HG03469 (cell line): ENCODE data around the gene GRK5.

ENCODE experiments used
- ATAC-seq: cut with Tn5 transposase; IDR thresholded peaks from one replicate; pipeline ENCODE4 v1.9.1; 2021; ENCODE audit warnings: mild to moderate bottlenecking, moderate library complexity, moderate number of reproducible peaks; ENCODE audit not compliant: unreplicated experiment

Gene GRK5

GRCh38 chr10:119357412-119358151 is 150.2 kb downstream of the GRK5 start:
- ATAC-seq = no peak

GRCh38 chr10:119358152-119358512 is 150.8 kb downstream of the GRK5 start:
- ATAC-seq = no peak

DNA sequence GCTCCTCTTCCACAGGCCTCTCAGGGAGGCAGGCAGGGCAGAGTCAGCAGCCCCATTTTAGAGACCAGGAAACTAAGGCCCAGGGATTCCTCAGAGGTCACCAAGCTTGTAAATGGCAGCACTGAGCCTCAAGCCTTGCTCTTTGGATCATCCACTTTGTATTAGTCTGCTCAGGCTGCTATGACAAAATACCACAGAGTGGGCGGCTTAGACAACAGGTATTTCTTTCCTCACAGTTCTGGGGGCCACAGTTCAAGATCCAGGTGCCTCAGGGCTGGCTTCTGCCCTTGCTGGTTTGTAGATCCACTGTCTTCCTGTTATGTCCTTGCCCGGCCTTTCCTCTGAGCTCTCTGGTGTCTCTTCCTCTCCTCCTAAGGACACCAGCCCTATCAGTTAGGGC is 151.2 kb downstream of the GRK5 start:
- no peak for ATAC-seq

GRCh38 chr10:119359025-119359424 is 151.7 kb downstream of the GRK5 start:
- ATAC-seq = no peak

GRCh38 chr10:119360181-119360921 is 153.0 kb downstream of the GRK5 start:
- ATAC-seq = no peak

- ATAC-seq = no peak
These were observed 153.7 kb downstream of the GRK5 start for GRCh38 chr10:119361037-119361436.

DNA sequence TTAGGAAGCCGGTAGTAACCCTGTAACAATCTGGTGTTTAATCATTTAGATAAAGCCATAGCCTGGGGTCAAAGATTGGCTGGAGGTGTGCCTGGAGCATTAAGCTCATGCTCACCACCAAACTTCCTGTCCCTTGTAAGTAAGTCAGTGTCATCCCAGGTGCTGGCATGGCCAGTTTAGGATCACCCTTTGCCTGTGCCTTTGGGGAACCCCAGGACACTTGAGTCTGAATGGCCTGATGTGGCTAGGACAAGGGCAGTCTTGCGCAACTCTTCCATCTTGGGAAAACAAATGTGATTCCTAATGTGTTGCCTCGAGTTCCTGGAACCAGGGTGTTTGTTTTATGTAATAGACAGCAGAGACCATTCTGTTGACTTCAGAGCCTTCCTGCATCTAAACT is 154.8 kb downstream of the GRK5 start:
- no peak for ATAC-seq

DNA sequence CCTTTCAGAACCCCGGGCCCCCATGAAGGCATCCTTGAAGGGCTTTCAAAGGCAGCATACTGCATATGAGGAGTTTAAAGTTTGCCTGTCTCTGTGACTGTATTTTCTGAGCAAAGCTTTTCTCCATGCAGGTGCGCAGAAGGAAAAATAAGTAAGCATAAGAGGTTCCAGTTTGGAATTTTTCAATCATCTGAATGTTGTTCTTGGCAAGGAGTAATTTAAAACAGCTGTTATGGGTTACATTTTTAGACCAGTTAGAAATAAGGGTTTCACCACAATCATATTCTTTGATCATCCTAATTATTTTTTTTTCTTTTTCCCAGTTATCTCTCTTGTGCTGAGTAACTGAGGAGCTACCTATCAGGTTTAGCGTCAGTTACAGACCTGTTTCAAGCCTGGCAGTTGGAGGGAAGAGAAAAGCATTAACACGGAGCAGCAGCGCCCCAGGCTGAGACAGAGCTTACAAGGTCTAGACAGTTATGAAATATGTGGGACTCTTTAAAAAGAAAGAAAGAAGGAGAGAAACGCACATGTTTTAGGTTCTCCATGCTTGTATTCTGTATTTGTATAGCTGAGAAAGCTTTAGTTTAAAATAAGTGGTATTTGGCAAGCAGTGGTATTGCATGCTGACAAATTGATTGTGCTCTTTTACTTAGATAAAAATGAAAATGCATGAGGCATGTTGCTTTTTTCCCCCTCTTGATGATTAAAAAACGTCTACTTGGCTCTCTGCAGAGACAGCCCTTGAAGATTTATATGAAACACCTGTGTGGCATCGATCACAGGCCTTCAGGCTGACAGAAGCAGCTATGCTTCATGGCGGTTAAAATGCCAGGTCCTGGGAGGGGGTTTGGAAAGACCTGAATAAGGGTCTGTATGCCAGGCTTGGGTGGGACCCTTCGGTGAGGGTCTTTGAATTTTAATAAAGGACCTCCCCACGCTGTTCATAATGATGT is 157.6 kb downstream of the GRK5 start:
- ATAC-seq = no peak

DNA sequence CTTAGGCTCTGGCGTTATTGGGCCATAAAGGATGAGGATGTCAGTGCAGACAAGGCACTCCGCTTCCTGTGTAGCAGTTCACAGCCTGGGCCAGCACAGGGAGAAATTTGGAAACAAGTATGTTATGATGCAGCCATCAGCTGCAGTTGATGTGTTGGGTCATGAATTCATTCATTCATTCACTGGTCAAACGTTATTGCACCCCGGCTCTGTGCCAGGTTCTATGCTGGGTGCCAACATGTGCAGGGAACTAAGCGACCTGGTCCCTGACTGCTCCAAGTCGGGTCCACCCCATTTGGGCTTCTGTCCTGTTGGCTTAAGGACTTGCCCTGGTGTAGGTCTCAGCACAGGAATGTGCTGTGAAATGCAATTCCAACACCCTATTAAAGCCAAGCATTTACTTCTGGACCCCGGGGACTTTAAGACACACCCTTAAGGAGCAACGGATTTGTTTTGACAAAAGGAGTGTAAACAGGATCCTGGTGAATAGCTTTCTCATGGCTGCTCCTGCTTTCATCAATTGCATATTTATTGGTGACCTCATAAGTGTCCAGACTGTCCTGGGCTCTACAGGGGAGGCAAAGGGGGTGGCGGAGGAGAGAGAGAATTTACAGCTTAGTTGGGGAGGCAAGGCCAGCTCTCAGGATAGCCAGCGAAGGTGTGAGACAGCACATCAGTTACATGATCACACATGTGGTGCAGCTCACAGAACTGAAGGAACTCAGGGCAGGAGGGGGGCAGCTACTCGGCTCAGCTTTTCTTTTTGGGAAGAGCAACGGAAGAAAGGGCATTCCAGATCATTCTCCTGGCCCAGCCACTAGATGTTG is 158.6 kb downstream of the GRK5 start:
- no peak for ATAC-seq

- no peak for ATAC-seq
These were observed 160.6 kb downstream of the GRK5 start for GRCh38 chr10:119367841-119368549.

GRCh38 chr10:119368581-119368980 is 161.2 kb downstream of the GRK5 start:
- no peak for ATAC-seq

- no peak for ATAC-seq
These were observed 161.9 kb downstream of the GRK5 start for GRCh38 chr10:119368991-119369869.

GRCh38 chr10:119370111-119370741 is 162.9 kb downstream of the GRK5 start:
- no peak for ATAC-seq

DNA sequence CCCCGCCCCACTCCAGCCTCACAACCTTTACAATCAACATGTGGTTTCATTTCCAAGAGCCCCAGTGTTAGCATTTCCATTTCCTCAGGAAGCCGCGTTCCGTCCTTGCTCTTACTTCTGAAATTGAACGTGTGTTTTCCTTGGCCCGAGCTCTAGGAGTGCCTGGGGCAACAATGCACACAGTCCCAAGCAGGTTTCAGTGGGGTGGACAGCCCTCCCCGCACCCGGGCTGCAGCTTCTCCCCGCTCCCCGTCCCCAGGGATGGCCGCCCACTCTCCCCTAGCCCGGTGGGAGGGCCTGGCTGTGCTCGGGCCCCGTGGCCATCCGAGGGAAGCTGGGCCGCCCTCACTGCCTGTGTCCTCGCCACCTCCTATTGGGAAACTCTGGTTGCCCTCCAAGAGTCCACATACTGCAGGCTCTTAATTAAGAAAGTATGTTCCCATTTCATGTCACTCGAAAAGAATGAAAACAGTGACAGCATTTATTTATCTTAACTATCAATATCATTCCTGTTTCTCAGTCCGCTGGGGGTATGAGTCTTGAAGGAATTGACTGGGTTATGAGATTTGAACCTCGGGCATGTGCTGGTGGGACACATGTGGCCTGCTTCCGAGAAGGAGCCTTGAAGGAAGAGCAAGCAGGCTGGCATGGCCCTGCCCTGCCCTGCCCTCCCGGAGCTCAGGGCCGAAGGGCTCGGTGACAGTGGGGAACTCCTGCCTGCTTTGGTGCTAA is 163.8 kb downstream of the GRK5 start:
- ATAC-seq = no peak

GRCh38 chr10:119371704-119372663 is 164.6 kb downstream of the GRK5 start:
- ATAC-seq = no peak

- ATAC-seq = no peak
These were observed 166.1 kb downstream of the GRK5 start for GRCh38 chr10:119373294-119374102.
